DOHH2 (cell line): ENCODE results near the gene KRTAP4-5.

ENCODE experiments used
- EZH2phosphoT487 ChIP-seq: fragments of 200-600 bp; sonication (generic); IDR thresholded peaks from 2 replicates; pipeline ENCODE4 v1.6.1; 2017; ENCODE audit warnings: borderline replicate concordance, mild to moderate bottlenecking, antibody characterized with exemption, low read length, moderate library complexity, mixed read lengths
- TF ChIP-seq, protein P1 (sequence below): fragments of 200-600 bp; sonication (generic); IDR thresholded peaks from one replicate; pipeline ENCODE4 v1.5.1; 2014; ENCODE audit warnings: antibody characterized with exemption, mild to moderate bottlenecking, low read depth, low read length; ENCODE audit not compliant: poor library complexity, severe bottlenecking

DNA sequence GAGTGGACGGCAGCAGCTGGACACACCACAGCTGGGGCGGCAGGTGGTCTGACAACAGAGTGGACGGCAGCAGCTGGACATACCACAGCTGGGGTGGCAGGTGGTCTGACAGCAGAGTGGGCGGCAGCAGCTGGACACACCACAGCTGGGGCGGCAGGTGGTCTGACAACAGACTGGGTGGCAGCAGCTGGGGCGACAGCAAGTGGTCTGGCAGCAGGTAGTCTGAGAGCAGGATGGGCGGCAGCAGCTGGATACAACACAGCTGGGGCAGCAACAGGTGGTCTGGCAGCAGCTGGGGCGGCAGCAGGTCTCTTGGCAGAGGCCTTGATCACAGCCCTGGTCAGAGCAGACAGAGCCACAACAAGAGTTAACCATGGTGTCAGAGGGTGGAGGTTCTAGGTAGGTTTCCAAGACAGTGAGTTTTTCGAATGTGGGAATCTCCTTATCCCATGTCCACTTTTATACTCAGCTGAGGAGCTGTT is 34.9 kb upstream of the KRTAP4-5 start, which contains the start of gene KRTAP4-1:
- TF ChIP-seq, protein P1, sequence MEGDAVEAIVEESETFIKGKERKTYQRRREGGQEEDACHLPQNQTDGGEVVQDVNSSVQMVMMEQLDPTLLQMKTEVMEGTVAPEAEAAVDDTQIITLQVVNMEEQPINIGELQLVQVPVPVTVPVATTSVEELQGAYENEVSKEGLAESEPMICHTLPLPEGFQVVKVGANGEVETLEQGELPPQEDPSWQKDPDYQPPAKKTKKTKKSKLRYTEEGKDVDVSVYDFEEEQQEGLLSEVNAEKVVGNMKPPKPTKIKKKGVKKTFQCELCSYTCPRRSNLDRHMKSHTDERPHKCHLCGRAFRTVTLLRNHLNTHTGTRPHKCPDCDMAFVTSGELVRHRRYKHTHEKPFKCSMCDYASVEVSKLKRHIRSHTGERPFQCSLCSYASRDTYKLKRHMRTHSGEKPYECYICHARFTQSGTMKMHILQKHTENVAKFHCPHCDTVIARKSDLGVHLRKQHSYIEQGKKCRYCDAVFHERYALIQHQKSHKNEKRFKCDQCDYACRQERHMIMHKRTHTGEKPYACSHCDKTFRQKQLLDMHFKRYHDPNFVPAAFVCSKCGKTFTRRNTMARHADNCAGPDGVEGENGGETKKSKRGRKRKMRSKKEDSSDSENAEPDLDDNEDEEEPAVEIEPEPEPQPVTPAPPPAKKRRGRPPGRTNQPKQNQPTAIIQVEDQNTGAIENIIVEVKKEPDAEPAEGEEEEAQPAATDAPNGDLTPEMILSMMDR, result no peak
- no peak for TF ChIP-seq EZH2phosphoT487
